SW 1271 (cell line): ENCODE data around the gene PITPNM1.

Source experiments
- DNase-seq, 2 experiments: peaks; one replicate each; lab custom pipeline; 2025; lab: John Stamatoyannopoulos, UW

PITPNM1 gene

GRCh38 chr11:67503119-67504004 is 1.8 kb downstream of the PITPNM1 start:
- no peak for DNase-seq

GRCh38 chr11:67502328-67502979 is 2.7 kb downstream of the PITPNM1 start:
- DNase-seq: no peak

DNA sequence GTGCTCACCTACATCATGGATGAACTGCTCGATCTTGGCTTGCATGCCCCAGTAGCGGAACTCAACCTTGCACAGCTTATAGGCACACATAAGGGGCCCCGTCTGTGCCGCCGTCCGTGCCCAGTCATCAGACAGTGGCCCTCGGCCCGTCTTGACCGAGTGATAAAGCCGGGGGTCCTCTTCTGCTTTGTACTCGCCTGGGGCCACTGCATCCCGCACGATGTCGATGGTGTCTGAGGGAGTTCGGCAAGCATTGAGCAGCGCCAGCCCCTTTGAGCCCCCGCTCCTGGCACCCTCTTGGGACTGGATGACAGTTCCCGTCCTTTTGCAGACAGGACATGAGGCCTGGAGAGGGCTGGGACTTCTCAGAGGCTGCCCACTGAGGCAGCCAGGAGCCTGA is 3.3 kb downstream of the PITPNM1 start:
- no peak for DNase-seq

GRCh38 chr11:67500831-67501715 is 4.1 kb downstream of the PITPNM1 start:
- DNase-seq: no peak

- no peak for DNase-seq
Observed at GRCh38 chr11:67500484-67500821, 4.7 kb downstream of the PITPNM1 start.

DNA sequence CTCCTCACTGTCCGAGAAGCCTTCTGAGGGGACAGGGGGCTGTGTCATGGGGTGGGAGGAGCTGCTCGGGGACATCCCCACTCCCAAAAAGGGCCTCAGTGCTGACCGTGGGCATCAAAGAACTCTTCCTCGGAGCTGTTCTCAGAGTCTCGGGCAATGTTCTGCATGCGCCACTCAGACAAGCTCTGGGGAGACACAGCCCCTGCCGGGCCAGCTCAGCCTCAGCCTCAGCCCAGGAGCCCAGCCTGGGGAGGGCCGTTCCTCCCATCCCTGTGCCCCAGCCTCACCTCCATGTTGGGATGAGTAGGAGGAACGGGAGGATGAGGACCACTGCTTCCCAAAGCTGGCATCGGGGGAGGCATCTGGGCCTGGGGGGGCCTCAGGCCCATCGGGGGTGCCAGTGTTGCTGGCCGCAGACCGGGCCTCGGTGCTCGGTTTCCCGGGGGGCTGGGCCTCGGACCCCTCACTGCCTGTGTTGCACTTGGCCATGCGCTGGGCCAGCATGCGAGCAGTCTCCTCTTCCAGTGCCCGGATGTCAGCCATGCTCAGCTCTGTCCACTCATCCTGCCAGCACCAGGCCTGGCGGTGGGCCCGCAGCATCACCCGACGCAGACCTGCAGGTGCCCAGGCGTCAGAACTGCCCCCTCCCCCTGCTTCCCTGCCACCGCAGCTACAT is 5.2 kb downstream of the PITPNM1 start:
- DNase-seq: no peak

GRCh38 chr11:67498544-67498972 is 6.6 kb downstream of the PITPNM1 start:
- no peak for DNase-seq

GRCh38 chr11:67497656-67498291 is 7.4 kb downstream of the PITPNM1 start:
- DNase-seq: no peak

GRCh38 chr11:67496113-67496512 is 9.1 kb downstream of the PITPNM1 start:
- DNase-seq: no peak

GRCh38 chr11:67495234-67496005 is 9.7 kb downstream of the PITPNM1 start:
- DNase-seq: no peak

DNA sequence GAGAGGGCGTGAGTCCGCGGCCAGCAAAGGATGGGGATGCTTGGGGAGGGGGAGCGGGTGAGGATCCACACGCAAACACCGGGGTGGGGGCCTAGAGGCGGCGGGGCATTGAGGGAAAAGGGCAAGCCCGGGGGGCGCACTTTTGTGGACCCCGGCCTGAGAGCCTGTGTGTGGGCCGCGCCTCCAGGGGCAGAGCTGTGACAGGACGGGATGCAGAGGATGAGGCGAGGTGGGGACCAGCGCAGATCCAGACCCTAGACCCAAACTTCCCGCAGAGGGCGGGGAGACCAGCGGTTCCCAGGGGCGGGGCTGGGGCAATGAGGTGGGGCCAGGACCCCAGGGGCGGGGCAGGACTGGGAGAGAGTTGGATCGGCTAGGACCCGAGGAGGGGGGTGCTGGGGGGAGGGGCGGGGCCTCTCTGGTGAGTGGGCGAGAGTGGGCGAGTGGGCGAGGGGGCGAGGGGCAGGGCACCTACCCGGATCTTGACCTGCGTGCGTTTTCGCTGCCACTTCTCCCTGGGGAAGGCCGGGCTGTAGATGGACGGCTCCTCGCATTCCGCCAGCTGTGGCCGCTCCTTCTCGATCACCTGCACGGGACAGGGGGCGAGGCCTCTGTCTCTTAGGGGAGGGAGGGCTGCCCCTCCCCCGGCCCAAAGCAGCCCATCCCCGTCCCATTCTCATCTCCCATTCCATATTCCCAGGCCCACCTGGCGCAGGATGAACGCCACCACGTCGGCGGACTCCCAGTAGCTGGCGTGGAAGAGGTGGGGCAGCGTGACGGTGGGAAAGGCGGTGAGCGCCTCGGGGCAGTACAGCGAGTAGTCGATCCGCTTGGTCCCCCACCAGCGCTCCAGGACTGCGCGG is 10.6 kb downstream of the PITPNM1 start:
- DNase-seq: no peak

- no peak for DNase-seq
Observed at GRCh38 chr11:67493548-67494370, 11.4 kb downstream of the PITPNM1 start.

- no peak for DNase-seq
Observed at GRCh38 chr11:67492801-67493547, 12.2 kb downstream of the PITPNM1 start.

DNA sequence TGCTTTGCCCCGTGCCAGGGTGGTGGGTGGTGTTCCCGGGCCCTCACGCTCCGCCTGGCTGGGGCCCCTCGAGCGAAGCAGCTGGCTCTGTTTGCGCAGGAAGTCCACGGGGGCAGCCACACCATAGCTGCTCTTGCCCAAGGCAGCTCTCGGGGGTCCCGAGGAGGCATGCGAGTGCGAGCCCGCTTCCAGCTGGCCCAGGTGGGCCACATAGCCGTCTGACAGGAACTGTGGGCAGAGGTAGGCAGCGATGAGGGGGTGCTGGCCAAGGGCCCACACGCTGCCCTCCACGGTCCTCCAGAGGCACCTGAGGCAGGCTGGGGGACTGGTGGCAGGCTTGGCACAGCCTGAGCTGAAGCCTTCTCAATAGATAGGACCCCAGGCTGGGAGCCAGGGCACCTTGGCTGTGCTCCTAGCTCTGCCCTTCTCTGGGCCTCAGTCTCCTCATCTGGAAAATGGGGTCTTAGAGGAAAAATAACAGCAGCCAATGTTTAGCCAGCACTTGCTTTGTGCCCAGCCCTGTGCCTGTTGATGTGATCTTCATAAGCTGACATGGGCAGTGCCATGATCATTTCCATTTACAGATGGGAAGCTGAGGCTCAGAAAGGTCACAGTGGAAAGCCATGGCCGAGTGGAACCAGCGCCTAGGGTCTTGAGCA is 13.0 kb downstream of the PITPNM1 start:
- no peak for DNase-seq

DNA sequence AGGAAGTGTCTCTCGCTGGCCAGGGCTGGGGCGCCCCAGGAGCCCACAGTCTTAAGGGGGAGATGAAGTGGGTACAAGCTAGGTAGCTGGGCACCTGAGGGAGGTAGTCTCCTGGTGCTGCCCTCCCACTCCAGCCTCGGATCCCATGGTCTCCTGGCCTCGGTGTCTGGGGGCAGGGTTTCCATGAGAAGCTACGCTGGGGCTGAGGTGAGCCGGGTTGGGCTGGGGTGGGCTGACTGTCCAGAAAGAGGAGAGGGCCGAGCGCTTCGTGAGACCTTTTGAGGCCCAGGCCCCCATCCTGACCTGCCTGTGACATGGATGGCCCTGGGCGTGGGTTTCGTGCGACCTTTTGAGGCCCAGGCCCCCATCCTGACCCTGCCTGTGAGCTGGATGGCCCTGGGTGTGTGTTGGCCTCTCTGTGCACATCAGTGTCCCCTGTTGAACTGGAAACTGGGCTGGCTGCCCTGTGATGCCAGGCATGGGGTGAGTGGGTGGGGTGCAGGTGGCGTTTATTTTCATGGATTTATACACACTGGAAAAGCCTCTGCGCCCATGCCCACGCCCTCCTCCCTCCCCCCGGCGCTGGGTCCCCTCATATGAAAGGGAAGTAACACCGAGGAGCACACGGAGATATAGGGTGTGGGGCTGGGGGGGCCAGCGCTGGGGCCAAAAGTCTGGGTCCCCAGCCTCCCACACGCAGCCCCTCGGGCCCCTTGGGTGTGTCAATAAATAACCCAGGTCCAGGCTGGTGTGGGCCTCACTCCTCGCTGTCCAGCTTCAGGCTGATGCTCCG is 13.7 kb downstream of the PITPNM1 start:
- no peak for DNase-seq

DNA sequence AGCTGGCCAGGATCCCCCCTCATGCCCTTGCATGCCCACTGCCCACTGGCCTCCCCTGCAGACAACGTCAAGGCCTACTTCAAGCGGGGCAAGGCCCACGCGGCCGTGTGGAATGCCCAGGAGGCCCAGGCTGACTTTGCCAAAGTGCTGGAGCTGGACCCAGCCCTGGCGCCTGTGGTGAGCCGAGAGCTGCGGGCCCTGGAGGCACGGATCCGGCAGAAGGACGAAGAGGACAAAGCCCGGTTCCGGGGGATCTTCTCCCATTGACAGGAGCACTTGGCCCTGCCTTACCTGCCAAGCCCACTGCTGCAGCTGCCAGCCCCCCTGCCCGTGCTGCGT is 14.5 kb downstream of the PITPNM1 start:
- no peak for DNase-seq
